ENCODE data around the gene PCDH9. TPM values are rescaled to one million over a fixed set of nuclear protein-coding genes. Genes with fewer than 3 reads are reported as not detected.

PCDH9 gene
- polyA plus RNA-seq, 3 donors: 0.03 TPM; not detected in 1

DNA sequence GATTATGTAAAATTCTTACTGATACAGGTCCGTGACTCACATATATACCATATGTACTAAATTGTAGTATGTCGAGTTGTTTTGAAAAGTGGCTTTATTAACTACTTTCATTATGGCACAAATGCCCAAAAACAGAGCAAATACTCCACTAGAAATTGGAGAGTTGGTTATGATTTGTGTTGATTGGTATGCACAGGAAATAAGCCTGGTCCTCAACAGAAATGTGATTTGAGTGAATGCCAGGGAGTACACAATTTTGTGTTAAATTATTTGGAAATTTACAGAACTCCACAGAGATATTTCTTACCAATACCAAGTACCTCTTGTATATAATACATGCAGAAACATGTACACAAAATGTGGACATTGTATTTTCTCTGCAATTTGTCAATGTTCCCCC lies 676.7 kb downstream of the PCDH9 start:
- Mint-ChIP-seq H3K4me3 (no peak overlapping the region), H3K27ac (no peak overlapping the region), H3K9me3 (peaks cover 0 to 7% (median 2%) of the 10 kb centered on the region in 7 donors), H3K36me3 (no peaks in the 10 kb centered on the region), H3K27me3 (ENCODE audit: low read depth in 3 of 3) (no peaks in the 10 kb centered on the region), H3K4me1 (peaks cover 12% of the 10 kb centered on the region)
- intact Hi-C loops (cut with micrococcal nuclease): no loop called here
- Histone ChIP-seq H3K4me3 (replicated peaks in 1 of 3; ENCODE audit: low read depth in 2 of 3, low read length in 3 of 3) (no peak overlapping the region), H3K27me3 (ENCODE audit: control insufficient read depth in 2 of 2, insufficient read depth in 2 of 2, low read length in 2 of 2) (no peaks in the 10 kb centered on the region), H3K9me3 (replicated peaks in 1 of 2; ENCODE audit: control insufficient read depth in 1 of 2, insufficient read depth in 1 of 2, low read length in 2 of 2) (no peaks in the 10 kb centered on the region), H3K9ac (ENCODE audit: insufficient read depth, low read length, poor library complexity, severe bottlenecking) (no peak overlapping the region), H2AFZ (ENCODE audit: insufficient read depth, low read depth, low read length, poor library complexity, severe bottlenecking) (no peak overlapping the region), H3K79me2 (ENCODE audit: insufficient read depth, low read length) (no peaks in the 10 kb centered on the region), H3K36me3 (replicated peaks in 1 of 2; ENCODE audit: control insufficient read depth in 1 of 2, insufficient read depth in 2 of 2, low read length in 2 of 2) (no peaks in the 10 kb centered on the region), H3K4me1 (ENCODE audit: control insufficient read depth in 1 of 2, insufficient read depth in 2 of 2, low read length in 2 of 2) (peaks cover 6 to 7% of the 10 kb centered on the region in 2 donors), H3K27ac (ENCODE audit: low read depth in 1 of 2, low read length in 2 of 2) (no peak overlapping the region), H3K4me2 (replicated peaks; ENCODE audit: extremely low read depth, low read length, poor library complexity, severe bottlenecking) (no peak overlapping the region), H4K20me1 (ENCODE audit: insufficient read depth, low read length) (no peaks in the 10 kb centered on the region)
- no CpG with 5 or more reads among the region's 2 CpGs for WGBS (ENCODE audit: insufficient coverage)
- DNase-seq: no peak
- TF ChIP-seq CTCF (IDR thresholded peaks at IDR 0.05): no peak

GRCh38 chr13:66551128-66551527 lies 679.0 kb downstream of the PCDH9 start:
- WGBS (ENCODE audit: insufficient coverage): 100% methylated on average over 1 of the region's 4 CpGs
- Histone ChIP-seq H3K27ac (ENCODE audit: low read depth in 1 of 2, low read length in 2 of 2) (no peak overlapping the region), H3K27me3 (ENCODE audit: control insufficient read depth in 2 of 2, insufficient read depth in 2 of 2, low read length in 2 of 2) (no peaks in the 10 kb centered on the region), H3K79me2 (ENCODE audit: insufficient read depth, low read length) (no peaks in the 10 kb centered on the region), H3K4me2 (replicated peaks; ENCODE audit: extremely low read depth, low read length, poor library complexity, severe bottlenecking) (no peak overlapping the region), H4K20me1 (ENCODE audit: insufficient read depth, low read length) (no peaks in the 10 kb centered on the region), H3K9me3 (replicated peaks in 1 of 2; ENCODE audit: control insufficient read depth in 1 of 2, insufficient read depth in 1 of 2, low read length in 2 of 2) (no peaks in the 10 kb centered on the region), H3K4me1 (ENCODE audit: control insufficient read depth in 1 of 2, insufficient read depth in 2 of 2, low read length in 2 of 2) (no peaks in the 10 kb centered on the region), H2AFZ (ENCODE audit: insufficient read depth, low read depth, low read length, poor library complexity, severe bottlenecking) (no peak overlapping the region), H3K36me3 (replicated peaks in 1 of 2; ENCODE audit: control insufficient read depth in 1 of 2, insufficient read depth in 2 of 2, low read length in 2 of 2) (no peaks in the 10 kb centered on the region), H3K9ac (ENCODE audit: insufficient read depth, low read length, poor library complexity, severe bottlenecking) (no peak overlapping the region), H3K4me3 (replicated peaks in 1 of 3; ENCODE audit: low read depth in 2 of 3, low read length in 3 of 3) (no peak overlapping the region)
- Mint-ChIP-seq H3K27me3 (ENCODE audit: low read depth in 3 of 3) (no peaks in the 10 kb centered on the region), H3K36me3 (no peaks in the 10 kb centered on the region), H3K9me3 (peaks cover 0 to 7% (median 2%) of the 10 kb centered on the region in 7 donors), H3K4me1 (no peaks in the 10 kb centered on the region), H3K27ac (no peak overlapping the region), H3K4me3 (no peak overlapping the region)
- intact Hi-C loops (cut with micrococcal nuclease): no loop called here
- DNase-seq: no peak
- TF ChIP-seq CTCF (IDR thresholded peaks at IDR 0.05): no peak
